Activated CD8-positive, alpha-beta memory T cell treated with anti-CD3 and anti-CD28 coated beads, Interleukin-2, amount 50 U/mL, for 48 hours (primary cell): ENCODE data around the gene SLC39A6.
"Not testable (repeated sequence)": the region's sequence is repeated elsewhere in the genome, so short reads cannot be mapped to it uniquely, and the experiment has no call there.

Source experiments
- DNase-seq: peaks from one replicate; pipeline ENCODE4 v3.0.0-alpha.2; 2020

SLC39A6 gene

GRCh38 chr18:36131692-36132483 lies 2.7 kb upstream of the SLC39A6 start:
- no peak for DNase-seq

GRCh38 chr18:36130883-36131653 lies 1.9 kb upstream of the SLC39A6 start:
- DNase-seq: no peak

- DNase-seq: no peak
These were observed 1.1 kb upstream of the SLC39A6 start for GRCh38 chr18:36130039-36130831.

GRCh38 chr18:36128907-36129299 lies 237 bp downstream of the SLC39A6 start:
- DNase-seq: no peak

DNA sequence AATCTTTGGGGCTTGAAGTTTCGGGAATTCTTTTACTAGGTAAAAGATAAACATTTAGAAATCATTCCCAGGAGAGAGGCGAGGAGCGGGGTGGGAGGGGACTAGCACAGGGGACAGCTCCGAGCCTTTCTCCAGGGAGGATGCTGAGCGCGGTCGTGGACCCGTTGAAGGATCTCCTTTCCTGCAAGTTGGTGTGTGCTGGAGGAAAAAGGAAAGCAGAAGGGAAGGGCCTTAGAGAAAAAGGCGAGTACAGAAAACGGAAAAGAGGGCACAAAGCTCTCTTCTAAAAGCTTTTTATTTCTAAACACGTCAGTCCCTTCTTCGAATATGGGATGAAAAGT lies 640 bp downstream of the SLC39A6 start:
- DNase-seq: no peak

DNA sequence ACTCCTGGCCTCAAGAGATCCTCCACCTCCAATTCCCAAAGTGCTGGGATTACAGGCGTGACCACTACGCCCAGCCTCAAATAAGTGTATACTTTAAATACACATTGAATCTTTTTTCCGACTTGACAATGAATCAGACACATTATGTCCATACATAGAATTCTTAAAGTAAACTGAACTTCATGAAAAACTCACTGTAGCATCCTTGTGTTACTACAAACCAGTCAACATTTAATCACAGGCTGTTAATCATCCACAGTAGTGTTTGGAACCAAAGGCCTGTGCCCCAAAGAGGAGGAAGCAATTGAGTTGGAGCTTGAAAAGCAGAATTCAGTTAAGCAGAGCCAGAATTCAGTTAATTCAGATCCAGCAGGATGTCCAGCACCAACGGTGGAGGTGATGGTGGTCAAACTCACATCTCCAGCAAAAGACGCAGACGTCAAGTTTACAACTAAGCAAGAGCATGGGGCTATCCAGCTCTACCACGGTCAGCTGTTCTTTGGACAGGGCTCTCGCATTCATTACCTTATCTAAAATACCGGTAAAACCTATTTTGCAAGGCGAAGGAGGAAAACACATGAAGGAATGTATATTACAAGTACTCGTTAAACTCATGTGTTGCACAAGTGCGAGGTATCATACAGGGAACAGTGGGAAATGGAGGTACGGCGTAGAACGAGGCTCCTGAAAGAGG lies 1.2 kb downstream of the SLC39A6 start:
- DNase-seq: no peak

DNA sequence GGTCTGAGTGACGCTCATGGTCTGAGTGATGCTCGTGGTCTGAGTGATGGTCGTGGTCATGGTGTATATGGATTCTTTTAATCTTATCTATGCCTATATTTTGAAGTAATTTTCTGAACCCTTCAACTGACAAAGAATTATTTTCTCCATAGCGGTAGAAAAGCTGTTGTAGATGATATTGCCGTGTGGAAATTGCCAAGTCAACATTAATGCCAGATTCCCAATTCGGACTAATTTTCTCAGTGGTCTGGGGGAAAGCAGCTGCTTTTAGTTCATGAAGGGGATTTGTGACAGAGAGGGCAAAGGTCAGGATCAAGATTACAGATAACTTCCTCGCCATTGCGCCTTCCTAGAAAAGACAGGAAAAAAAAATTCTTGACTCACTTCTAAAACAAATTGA lies 2.5 kb downstream of the SLC39A6 start:
- no peak for DNase-seq

GRCh38 chr18:36124841-36125240 lies 4.3 kb downstream of the SLC39A6 start:
- DNase-seq: no peak

- DNase-seq: no peak
These were observed 8.8 kb downstream of the SLC39A6 start for GRCh38 chr18:36120297-36120696.

DNA sequence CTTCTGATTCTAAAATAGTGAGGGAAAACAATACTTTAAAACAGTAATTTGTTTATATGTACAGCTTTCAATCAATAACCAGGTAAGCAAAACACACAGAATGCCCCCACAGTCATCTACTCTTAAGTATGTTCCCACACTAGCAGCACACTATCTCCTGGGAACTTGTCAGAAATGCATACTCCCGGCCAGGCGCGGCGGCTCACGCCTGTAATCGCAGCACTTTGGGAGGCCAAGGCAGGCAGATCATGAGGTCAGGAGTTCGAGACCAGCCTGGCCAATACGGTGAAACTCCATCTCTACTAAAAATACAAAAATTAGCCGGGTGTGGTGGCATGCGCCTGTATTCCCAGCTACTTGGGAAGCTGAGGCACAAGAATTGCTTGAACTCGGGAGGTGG lies 12.4 kb downstream of the SLC39A6 start:
- not testable (repeated sequence) for DNase-seq

- no peak for DNase-seq
These were observed 14.4 kb downstream of the SLC39A6 start for GRCh38 chr18:36114738-36115137.

- no peak for DNase-seq
These were observed 14.9 kb downstream of the SLC39A6 start for GRCh38 chr18:36114251-36114650.

GRCh38 chr18:36112302-36112701 lies 16.8 kb downstream of the SLC39A6 start:
- no peak for DNase-seq

DNA sequence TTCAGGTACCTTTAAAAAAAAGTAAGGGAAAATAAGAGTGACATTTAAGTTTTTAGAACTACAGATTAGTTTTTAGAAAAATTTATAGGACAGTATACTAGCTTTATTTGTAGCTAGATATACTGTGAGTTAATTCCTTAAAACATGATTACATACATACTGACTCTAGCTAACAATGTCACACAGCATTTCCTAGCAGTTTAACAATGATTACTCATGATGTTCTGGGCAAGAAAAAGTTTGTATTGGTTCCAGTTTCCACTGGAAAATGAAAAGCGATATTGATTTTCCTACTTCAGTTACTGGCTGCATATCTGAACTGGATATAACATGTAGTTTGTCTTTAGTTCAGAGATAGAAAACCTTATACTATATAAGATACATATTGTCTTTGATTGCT lies 19.4 kb downstream of the SLC39A6 start:
- DNase-seq: no peak

- no peak for DNase-seq
These were observed 20.5 kb downstream of the SLC39A6 start for GRCh38 chr18:36108601-36109000.

DNA sequence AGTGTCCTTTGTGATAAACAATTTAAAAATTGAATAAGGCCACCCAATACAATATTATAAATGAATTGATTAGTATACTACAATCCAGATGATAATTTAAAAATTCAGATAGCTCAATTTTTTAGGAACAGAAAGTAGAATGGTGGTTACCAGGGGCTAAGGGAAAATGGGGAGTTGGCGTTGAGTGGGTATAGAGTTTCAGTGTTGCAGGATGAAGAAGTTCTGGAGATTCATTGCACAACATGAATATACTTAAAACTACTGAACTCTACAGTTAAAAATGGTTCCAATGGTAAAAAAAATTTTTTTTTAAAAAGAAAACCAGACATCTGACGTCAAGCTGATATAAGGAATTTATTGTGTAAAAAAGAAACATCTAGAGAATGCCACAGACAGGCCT lies 20.9 kb downstream of the SLC39A6 start:
- no peak for DNase-seq

DNA sequence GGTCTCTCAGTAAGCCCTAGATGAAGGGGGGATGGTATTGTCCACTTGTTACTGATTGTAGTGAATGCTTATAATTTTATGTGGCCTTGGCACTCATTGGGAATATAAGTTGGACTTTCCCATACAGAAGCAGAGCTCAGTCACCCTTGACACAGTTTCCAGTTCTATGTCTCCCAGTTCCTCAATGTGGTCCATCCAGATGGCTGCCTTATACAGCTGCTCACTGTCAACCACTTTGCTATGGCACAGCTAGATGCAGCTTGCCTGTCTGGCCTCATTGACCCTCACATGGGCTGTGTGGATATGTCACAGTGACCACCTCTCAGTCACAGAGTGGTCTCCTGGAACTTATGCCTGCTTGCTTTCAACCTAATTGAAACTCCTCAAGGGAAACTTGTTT lies 21.7 kb downstream of the SLC39A6 start:
- no peak for DNase-seq

GRCh38 chr18:36104749-36105148 lies 24.4 kb downstream of the SLC39A6 start:
- no peak for DNase-seq

GRCh38 chr18:36101943-36102342 lies 27.2 kb downstream of the SLC39A6 start:
- DNase-seq: no peak

- no peak for DNase-seq
These were observed 29.8 kb downstream of the SLC39A6 start for GRCh38 chr18:36099311-36099710.

DNA sequence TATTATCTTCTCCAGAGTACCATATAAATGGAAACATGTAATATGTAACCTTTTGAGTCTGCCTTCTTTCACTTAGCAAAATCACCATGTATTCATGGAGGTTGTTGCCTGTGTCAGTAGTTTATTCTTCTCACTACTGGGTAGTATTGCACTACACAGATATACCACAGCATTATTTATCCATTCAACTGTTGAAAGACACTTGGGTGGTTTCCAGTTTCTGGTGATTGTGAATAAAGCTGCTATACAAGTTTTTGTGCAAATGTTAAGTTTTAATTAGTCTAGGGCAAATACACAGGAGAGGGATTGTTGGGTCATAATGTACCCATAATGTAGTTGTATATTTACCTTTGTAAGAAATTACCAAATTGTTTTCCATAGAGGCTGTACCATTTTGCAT lies 32.2 kb downstream of the SLC39A6 start:
- DNase-seq: no peak

GRCh38 chr18:36095936-36096519 lies 33.1 kb downstream of the SLC39A6 start:
- DNase-seq: no peak

DNA sequence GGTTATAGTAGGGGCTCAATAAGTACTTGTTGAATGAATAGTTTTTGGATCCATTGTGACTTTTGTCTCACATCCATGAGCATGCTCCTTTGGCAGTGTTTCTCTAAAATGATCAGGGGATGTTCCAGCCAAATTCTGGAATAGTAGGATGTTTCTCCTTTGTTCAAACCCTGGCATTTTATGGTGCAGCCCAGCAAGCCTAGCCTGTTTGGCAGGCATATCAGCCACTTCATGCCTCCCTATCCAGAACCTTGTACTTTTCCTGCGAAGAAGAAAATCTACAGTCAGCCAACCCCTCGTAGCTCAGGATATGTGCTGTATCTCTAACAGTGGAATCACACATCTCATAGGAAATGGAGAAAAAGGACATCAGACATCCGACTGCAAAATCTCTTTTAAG lies 34.7 kb downstream of the SLC39A6 start:
- DNase-seq: no peak
